ENCODE measurements around the gene MTO1. TPM values are rescaled to one million over a fixed set of nuclear protein-coding genes. Genes with fewer than 3 reads are reported as not detected.

The MTO1 gene
- polyA plus RNA-seq, 1 of the 3 experiments (the other 2 are of a cell fraction) = 11.4 TPM

DNA sequence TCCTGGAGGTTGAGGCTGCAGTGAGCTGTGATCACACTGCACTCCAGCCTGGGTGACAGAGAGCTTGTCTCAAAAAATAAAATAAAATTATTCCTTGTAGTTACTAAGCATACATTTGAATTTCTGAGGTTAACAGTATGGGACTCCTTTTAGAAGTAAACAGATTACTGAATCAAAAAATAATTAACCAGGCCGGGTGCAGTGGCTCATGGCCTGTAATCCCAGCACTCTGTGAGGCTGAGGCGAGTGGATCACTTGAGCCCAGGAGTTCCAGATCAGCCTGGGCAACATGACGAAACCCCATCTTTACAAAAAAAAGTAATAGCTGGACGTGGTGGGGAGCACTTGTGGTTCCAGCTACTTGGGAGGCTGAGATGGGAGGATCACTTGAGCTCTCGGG lies 81.4 kb downstream of the MTO1 start:
- H3K36me3 ChIP-seq (replicated peaks in 1 of 2; ENCODE audit: control insufficient read depth in 1 of 2, insufficient read depth in 2 of 2, low read length in 1 of 2) = no peaks in the 10 kb centered on the region
- H3K27me3 ChIP-seq (ENCODE audit: insufficient read depth) = no peaks in the 10 kb centered on the region
- no peak for DNase-seq
- ChIA-PET CTCF (interaction anchor here (0.7 kb wide), 1 partner anchor 10 kb away, joined by 3 read pairs; no protein-coding TSS in a partner anchor), POLR2A (interaction anchor here (0.8 kb wide), 1 partner anchor 23 kb away, joined by 3 read pairs; no protein-coding TSS in a partner anchor)
- no peaks in the 10 kb centered on the region for H3F3A ChIP-seq (replicated peaks; ENCODE audit: insufficient read depth)
- H3K9ac ChIP-seq = no peak overlapping the region
- H3K79me2 ChIP-seq (ENCODE audit: insufficient read depth) = no peaks in the 10 kb centered on the region
- 85% methylated on average over 5 of the region's 5 CpGs for WGBS (ENCODE audit: low lambda C conversion rate)
- no peak overlapping the region for H3K4me2 ChIP-seq
- H3K4me3 ChIP-seq (ENCODE audit: low read depth in 2 of 2, low read length in 1 of 2) = no peak overlapping the region
- no peak for TF ChIP-seq EZH2phosphoT487 (IDR thresholded peaks at IDR 0.05; ENCODE audit: borderline replicate concordance, low read depth)
- no peak for TF ChIP-seq IRF3 (IDR thresholded peaks at IDR 0.05; ENCODE audit: low read depth, low read length)
- no peak for TF ChIP-seq RXRA (IDR thresholded peaks at IDR 0.05; ENCODE audit: borderline replicate concordance, low read depth)
- no peak for TF ChIP-seq NFIC (IDR thresholded peaks at IDR 0.05; ENCODE audit: borderline replicate concordance)
- TF ChIP-seq NRF1 (IDR thresholded peaks at IDR 0.05; ENCODE audit: low read depth, low read length) = no peak
- no peak for TF ChIP-seq SIN3A (IDR thresholded peaks at IDR 0.05; ENCODE audit: borderline replicate concordance, low read depth, low read length)
- no peak for TF ChIP-seq CTCF (IDR thresholded peaks at IDR 0.05)
- no peak for TF ChIP-seq GABPA (IDR thresholded peaks at IDR 0.05; ENCODE audit: low read depth)
- no peak for TF ChIP-seq MXI1 (IDR thresholded peaks at IDR 0.05; ENCODE audit: low read depth, low read length)
- H3K4me1 ChIP-seq (ENCODE audit: control insufficient read depth in 1 of 2, insufficient read depth in 2 of 2, low read depth in 1 of 2, low read length in 1 of 2) = no peaks in the 10 kb centered on the region
- H2AFZ ChIP-seq (ENCODE audit: low read depth) = no peak overlapping the region
- H3K9me3 ChIP-seq = no peaks in the 10 kb centered on the region
- H3K27ac ChIP-seq (ENCODE audit: low read depth in 2 of 2, low read length in 1 of 2) = no peak overlapping the region
- H3K9me2 ChIP-seq = no peaks in the 10 kb centered on the region
- no peaks in the 10 kb centered on the region for H4K20me1 ChIP-seq (ENCODE audit: insufficient read depth)

- H3K4me1 ChIP-seq (ENCODE audit: control insufficient read depth in 1 of 2, insufficient read depth in 2 of 2, low read depth in 1 of 2, low read length in 1 of 2) = no peaks in the 10 kb centered on the region
- no peaks in the 10 kb centered on the region for H3K36me3 ChIP-seq (replicated peaks in 1 of 2; ENCODE audit: control insufficient read depth in 1 of 2, insufficient read depth in 2 of 2, low read length in 1 of 2)
- no peak for DNase-seq
- H3K9me2 ChIP-seq = no peaks in the 10 kb centered on the region
- H3K9me3 ChIP-seq = no peaks in the 10 kb centered on the region
- H3K4me3 ChIP-seq (ENCODE audit: low read depth in 2 of 2, low read length in 1 of 2) = no peak overlapping the region
- ChIA-PET POLR2A (interaction anchor here (1.3 kb wide), 1 partner anchor 26 kb away, joined by 3 read pairs; no protein-coding TSS in a partner anchor), CTCF (no interaction called here)
- H3K27ac ChIP-seq (ENCODE audit: low read depth in 2 of 2, low read length in 1 of 2) = no peak overlapping the region
- H3K4me2 ChIP-seq = no peak overlapping the region
- H3F3A ChIP-seq (replicated peaks; ENCODE audit: insufficient read depth) = peaks cover 5% of the 10 kb centered on the region
- no peak overlapping the region for H3K9ac ChIP-seq
- no peaks in the 10 kb centered on the region for H3K79me2 ChIP-seq (ENCODE audit: insufficient read depth)
- no peaks in the 10 kb centered on the region for H4K20me1 ChIP-seq (ENCODE audit: insufficient read depth)
- H2AFZ ChIP-seq (ENCODE audit: low read depth) = no peak overlapping the region
- H3K27me3 ChIP-seq (ENCODE audit: insufficient read depth) = no peaks in the 10 kb centered on the region
- 88% methylated on average over 1 of the region's 1 CpG for WGBS (ENCODE audit: low lambda C conversion rate)
- TF ChIP-seq FOXJ3 (CRISPR knock-in tag; IDR thresholded peaks at IDR 0.05) (no peak), RAD21 (IDR thresholded peaks at IDR 0.05; ENCODE audit: low read length) (no peak), FOSL2 (IDR thresholded peaks at IDR 0.05; ENCODE audit: borderline replicate concordance, low read depth) (no peak), ZBTB33 (IDR thresholded peaks at IDR 0.05; ENCODE audit: borderline replicate concordance, low read depth) (no peak), MXI1 (IDR thresholded peaks at IDR 0.05; ENCODE audit: low read depth, low read length) (no peak), TCF12 (IDR thresholded peaks at IDR 0.05) (no peak), CHD2 (IDR thresholded peaks at IDR 0.05; ENCODE audit: low read length, partially characterized antibody) (no peak), SMC3 (IDR thresholded peaks at IDR 0.05; ENCODE audit: low read depth, low read length) (no peak), SIN3A (IDR thresholded peaks at IDR 0.05; ENCODE audit: borderline replicate concordance, low read depth, low read length) (no peak), EP300 (IDR thresholded peaks at IDR 0.05; ENCODE audit: borderline replicate concordance in 1 of 2, low read depth in 1 of 2, low read length in 1 of 2) (no peak), NRF1 (IDR thresholded peaks at IDR 0.05; ENCODE audit: low read depth, low read length) (no peak), ELF1 (IDR thresholded peaks at IDR 0.05) (no peak)
- TF ChIP-seq, protein P1, sequence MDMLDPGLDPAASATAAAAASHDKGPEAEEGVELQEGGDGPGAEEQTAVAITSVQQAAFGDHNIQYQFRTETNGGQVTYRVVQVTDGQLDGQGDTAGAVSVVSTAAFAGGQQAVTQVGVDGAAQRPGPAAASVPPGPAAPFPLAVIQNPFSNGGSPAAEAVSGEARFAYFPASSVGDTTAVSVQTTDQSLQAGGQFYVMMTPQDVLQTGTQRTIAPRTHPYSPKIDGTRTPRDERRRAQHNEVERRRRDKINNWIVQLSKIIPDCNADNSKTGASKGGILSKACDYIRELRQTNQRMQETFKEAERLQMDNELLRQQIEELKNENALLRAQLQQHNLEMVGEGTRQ (IDR thresholded peaks at IDR 0.05; ENCODE audit: borderline replicate concordance, low read depth, low read length) = no peak
- TF ChIP-seq, protein P2, sequence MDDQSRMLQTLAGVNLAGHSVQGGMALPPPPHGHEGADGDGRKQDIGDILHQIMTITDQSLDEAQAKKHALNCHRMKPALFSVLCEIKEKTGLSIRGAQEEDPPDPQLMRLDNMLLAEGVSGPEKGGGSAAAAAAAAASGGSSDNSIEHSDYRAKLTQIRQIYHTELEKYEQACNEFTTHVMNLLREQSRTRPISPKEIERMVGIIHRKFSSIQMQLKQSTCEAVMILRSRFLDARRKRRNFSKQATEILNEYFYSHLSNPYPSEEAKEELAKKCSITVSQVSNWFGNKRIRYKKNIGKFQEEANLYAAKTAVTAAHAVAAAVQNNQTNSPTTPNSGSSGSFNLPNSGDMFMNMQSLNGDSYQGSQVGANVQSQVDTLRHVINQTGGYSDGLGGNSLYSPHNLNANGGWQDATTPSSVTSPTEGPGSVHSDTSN (IDR thresholded peaks at IDR 0.05) = no peak
- TF ChIP-seq, protein P3, sequence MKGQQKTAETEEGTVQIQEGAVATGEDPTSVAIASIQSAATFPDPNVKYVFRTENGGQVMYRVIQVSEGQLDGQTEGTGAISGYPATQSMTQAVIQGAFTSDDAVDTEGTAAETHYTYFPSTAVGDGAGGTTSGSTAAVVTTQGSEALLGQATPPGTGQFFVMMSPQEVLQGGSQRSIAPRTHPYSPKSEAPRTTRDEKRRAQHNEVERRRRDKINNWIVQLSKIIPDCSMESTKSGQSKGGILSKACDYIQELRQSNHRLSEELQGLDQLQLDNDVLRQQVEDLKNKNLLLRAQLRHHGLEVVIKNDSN (IDR thresholded peaks at IDR 0.05; ENCODE audit: borderline replicate concordance, low read depth) = no peak
These were observed 85.5 kb downstream of the MTO1 start for GRCh38 chr6:73547036-73547435.
